Adrenal gland (tissue), 12 donors: ENCODE data around the gene ASXL1. TPM values are rescaled to one million over a fixed set of nuclear protein-coding genes. Genes with fewer than 3 reads are reported as not detected.

Source experiments
- DNase-seq, 7 donors: peaks; one replicate each; pipeline ENCODE4 v3.0.0-alpha.2; 2019 to 2020
- H3K27ac ChIP-seq, 5 donors: fragments of 200-600 bp; sonication (generic) in 4 of 5; 1 replicate in 3 of 5; 2 replicates in 2 of 5; pipeline versions ENCODE4 v1.5.1 to v1.8.0; 2016 to 2020; ENCODE audit warnings: mild to moderate bottlenecking in 1 of 5
- H3K27me3 ChIP-seq: fragments of 200-600 bp; 2 replicates; pipeline ENCODE4 v1.8.0; 2021
- H3K36me3 ChIP-seq, 2 donors: fragments of 200-600 bp; replicated peaks in 1 of 2; 1 replicate in 1 of 2; 2 replicates in 1 of 2; pipeline versions ENCODE4 v1.5.1 to v1.8.0; 2018 to 2022
- H3K4me1 ChIP-seq, 2 donors: fragments of 200-600 bp; replicated peaks in 1 of 2; 1 replicate in 1 of 2; 2 replicates in 1 of 2; pipeline versions ENCODE4 v1.5.1 to v1.8.0; 2018 to 2021
- H3K4me3 ChIP-seq, 4 donors: fragments of 200-600 bp; sonication (generic) in 3 of 4; one replicate each; pipeline ENCODE4 v1.5.1; 2016 to 2018
- H3K9me3 ChIP-seq, 3 donors: fragments of 200-600 bp; sonication (generic) in 1 of 3; replicated peaks in 1 of 3; 1 replicate in 2 of 3; 2 replicates in 1 of 3; pipeline versions ENCODE4 v1.5.1 to v1.8.0; 2016 to 2021
- CTCF ChIP-seq, 6 experiments: fragments of 450-650 bp in 4 of 6; fragments of 200-600 bp in 2 of 6; sonication (generic) in 1 of 6; IDR thresholded peaks; 1 replicate in 5 of 6; 2 replicates in 1 of 6; pipeline versions ENCODE4 v1.5.1 to v1.8.0; 2016 to 2021; ENCODE audit warnings: antibody characterized with exemption in 6 of 6, mild to moderate bottlenecking in 2 of 6, moderate library complexity in 1 of 6
- POLR2A ChIP-seq, 2 donors: fragments of 450-650 bp; IDR thresholded peaks; one replicate each; pipeline ENCODE4 v1.6.1; 2017; ENCODE audit warnings: antibody characterized with exemption in 2 of 2, mild to moderate bottlenecking in 2 of 2, moderate library complexity in 1 of 2
- WGBS, 4 donors: extraction: QIAGEN DNeasy Blood & Tissue Kit in 2 of 4; methylation state at CpG; one replicate each; pipeline versions ENCODE4 v1.1.5 to v1.1.7; 2013 to 2017; 5-methylcytosine and 5-hydroxymethylcytosine counted together
- intact Hi-C, 2 donors: fragments of 100-400 bp; cut with DNase I; formaldehyde crosslinking; loops; one replicate each; pipeline versions ENCODE4 v1.14.1 to v1.15.0; 2022 to 2023
- polyA plus RNA-seq, 3 donors: library from polyadenylated mRNA; stranded (reverse); fragments of 200-250 nt in 2 of 3; fragments of 350-450 nt in 1 of 3; fragmentation: Illumina TruSeq in 1 of 3; extraction: RNeasy Lipid Tissue Mini Kit (QIAGEN cat#74804) in 1 of 3; gene quantifications; one replicate each; pipeline ENCODE4 v1.2.3, GENCODE V29; 2013 to 2014
- total RNA-seq, 9 donors: library from RNA; depleted of rRNA in 4 of 9; stranded (reverse); fragments of >200 nt in 4 of 9; fragments of 120-200 nt in 1 of 9; fragmentation: NEBNext Ultra II Directional in 1 of 9; extraction: Animal tissue kit (Norgen Biotek cat#: 25700) in 1 of 9; gene quantifications; one replicate each; pipeline versions ENCODE4 v1.1.0 to v1.2.4, GENCODE V29; 2013 to 2023
- donor health status: healthy with polysubstance abuse.
- donor health status: Bipolar disorder and iron deficiency.
- donor health status: DM: yes; HTN: yes; CAD: no.
- donor health status: DM: no; HTN: no; CAD: no.
- donor health status: DM: no; HTN: no; CAD: no.
- donor health status: DM: yes; HTN: yes; CAD: no.

Gene ASXL1
- total and polyA plus RNA-seq, 12 donors, result 19.9 to 77.7 (median 51.8) TPM

- Histone ChIP-seq H3K4me3 (no peak overlapping the region), H3K36me3 (peaks cover 0 to 44% of the 10 kb centered on the region in 2 donors), H3K27me3 (no peaks in the 10 kb centered on the region), H3K4me1 (peaks cover 0 to 55% of the 10 kb centered on the region in 2 donors), H3K9me3 (no peaks in the 10 kb centered on the region), H3K27ac (peak overlapping the region in 2 of 5 donors; percentile 34 to 56)
- 64 to 81% (median 74%) methylated on average over 12 to 13 of the region's 13 CpGs for WGBS, 4 donors
- no peak for TF ChIP-seq CTCF (IDR thresholded peaks at IDR 0.05)
- no peak for TF ChIP-seq POLR2A (IDR thresholded peaks at IDR 0.05)
- intact Hi-C loops, result no loop called here
- peak in 3 of 7 donors; percentile 16 to 58 (median 22) for DNase-seq
Measured at GRCh38 chr20:32448306-32449056, 90.3 kb downstream of the ASXL1 start.

DNA sequence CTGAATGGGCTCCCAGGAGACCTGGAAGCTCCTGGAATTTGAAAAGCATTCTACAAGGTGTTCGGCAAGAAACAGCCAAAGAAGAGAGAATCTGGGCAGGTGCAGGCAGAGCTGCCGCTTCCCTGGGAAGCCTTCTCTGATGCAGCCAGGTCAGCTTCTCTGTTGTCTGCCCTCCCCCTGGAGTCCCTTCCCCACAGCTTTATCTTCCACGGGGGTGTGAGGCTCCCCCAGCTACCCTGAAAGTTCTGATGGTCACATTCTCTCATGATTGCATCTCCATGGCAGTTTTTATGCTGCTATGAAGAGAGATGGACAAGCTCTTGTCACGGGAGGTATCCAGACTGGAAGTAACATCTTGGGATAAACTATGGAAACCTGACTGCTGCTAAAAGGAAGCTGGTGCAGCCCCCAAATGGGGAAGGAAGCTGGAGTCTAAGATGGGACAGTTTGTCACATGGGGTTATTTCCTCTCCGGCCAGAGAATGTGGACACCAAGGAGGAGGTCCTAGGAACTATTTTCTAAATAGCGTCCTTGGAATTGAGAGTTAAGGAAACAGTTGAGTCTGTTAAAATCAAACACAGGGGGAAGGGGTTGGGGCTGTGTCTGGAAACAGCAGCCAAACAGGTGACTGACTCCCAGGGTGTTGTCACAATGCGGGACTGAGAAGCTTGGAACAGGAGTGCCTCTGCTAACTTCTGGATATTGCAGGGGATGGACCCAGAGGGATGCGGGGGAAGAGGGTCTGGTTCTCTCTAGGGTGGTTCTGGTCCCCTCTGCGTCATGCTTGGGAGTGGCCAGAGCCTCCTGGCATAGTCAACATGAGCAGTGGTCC, 91.1 kb downstream of the ASXL1 start:
- 66 to 75% (median 68%) methylated on average over 9 of the region's 9 CpGs for WGBS, 4 donors
- no peaks in the 10 kb centered on the region for H3K9me3 ChIP-seq
- no peak overlapping the region for H3K4me3 ChIP-seq
- H3K27me3 ChIP-seq, result no peaks in the 10 kb centered on the region
- H3K27ac ChIP-seq, result peak overlapping the region in 3 of 5 donors; percentile 21 to 69 (median 56)
- H3K4me1 ChIP-seq, result peaks cover 0 to 55% of the 10 kb centered on the region in 2 donors
- peak in 2 of 7 donors; percentile 10 to 21 for DNase-seq
- no peak for TF ChIP-seq CTCF (IDR thresholded peaks at IDR 0.05)
- H3K36me3 ChIP-seq, result peaks cover 0 to 45% of the 10 kb centered on the region in 2 donors
- intact Hi-C loops, result no loop called here

DNA sequence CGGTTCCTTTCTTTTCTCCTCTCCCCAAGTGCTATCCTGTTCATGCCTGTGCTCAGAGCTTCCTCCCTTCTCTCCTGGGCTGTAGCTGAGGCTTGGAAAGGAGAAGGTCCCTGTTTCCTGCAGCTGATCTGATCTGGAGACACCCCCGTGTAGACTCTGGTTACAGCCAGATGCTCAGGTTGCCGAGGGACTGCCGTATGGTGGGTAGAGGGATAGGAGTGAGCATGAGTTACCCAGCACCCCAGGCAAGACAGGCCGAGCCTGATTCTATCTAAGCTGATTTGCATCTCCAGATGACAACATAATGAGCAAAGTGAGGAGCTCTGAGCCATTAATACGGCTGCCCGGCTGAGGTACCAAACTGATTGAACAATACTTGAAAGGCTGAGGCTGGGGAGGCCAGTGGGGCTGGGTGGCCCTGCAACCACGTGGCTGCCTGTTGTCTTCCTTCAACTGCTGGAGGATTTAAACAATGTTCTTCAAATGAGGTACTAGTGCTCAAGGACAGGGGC, 91.8 kb downstream of the ASXL1 start:
- peaks cover 0 to 54% of the 10 kb centered on the region in 2 donors for H3K4me1 ChIP-seq
- no peaks in the 10 kb centered on the region for H3K27me3 ChIP-seq
- 43 to 49% (median 45%) methylated on average over 7 to 8 of the region's 8 CpGs for WGBS, 4 donors
- peak in 4 of 7 donors; percentile 8 to 85 (median 26) for DNase-seq
- TF ChIP-seq POLR2A (IDR thresholded peaks at IDR 0.05) (no peak), CTCF (IDR thresholded peaks at IDR 0.05) (no peak)
- intact Hi-C loops, result loop anchor here in 1 of 2 donors (10.0 kb wide), 1 partner anchor 115 kb away; no protein-coding TSS in a partner anchor
- H3K4me3 ChIP-seq, result no peak overlapping the region
- H3K36me3 ChIP-seq, result peaks cover 0 to 45% of the 10 kb centered on the region in 2 donors
- H3K9me3 ChIP-seq, result no peaks in the 10 kb centered on the region
- H3K27ac ChIP-seq, result peak overlapping the region in 4 of 5 donors; percentile 16 to 69 (median 49)
